ENCODE data around the gene USP25.
A peak's percentile ranks its signal among the peaks of the same experiment; 100 is the strongest.
"Not testable (repeated sequence)": the region's sequence is repeated elsewhere in the genome, so short reads cannot be mapped to it uniquely, and the experiment has no call there.

Gene USP25

DNA sequence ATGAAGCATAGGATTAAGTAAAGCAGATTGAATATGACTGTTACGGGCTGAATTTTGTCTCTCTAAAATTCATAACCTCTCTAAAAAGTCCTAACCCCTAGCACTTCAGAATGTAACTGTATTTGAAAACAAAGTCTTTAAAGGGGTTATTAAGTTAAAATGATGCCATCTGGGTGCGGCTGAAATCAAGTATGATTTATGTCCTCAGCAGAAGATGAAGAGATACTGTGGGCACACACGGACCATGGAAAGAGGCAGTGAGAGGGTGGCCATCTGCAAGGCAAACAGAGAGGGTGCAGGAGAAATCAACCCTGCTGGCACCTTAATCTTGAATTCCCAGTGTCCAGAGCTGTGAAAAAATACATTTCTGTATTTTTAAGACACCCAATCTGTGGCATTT is 3.8 kb upstream of the USP25 start:
- Histone ChIP-seq H3K4me1 (peaks cover 0 to 6% (median 0%) of the 10 kb centered on the region in 10 experiments; a peak in 1 of 20 replicates), H3K27me3 (no peaks in the 10 kb centered on the region; a peak in 1 of 22 replicates), H3K36me3 (no peaks in the 10 kb centered on the region), H3K27ac (no peak overlapping the region), H3K4me2 (no peak overlapping the region), H3K9ac (no peak overlapping the region), H4K20me1 (peaks cover 0 to 9% (median 7%) of the 10 kb centered on the region in 11 experiments; a peak in 11 of 22 replicates), H3K4me3 (no peak overlapping the region), H3K9me3 (replicated peaks in 1 of 11) (no peaks in the 10 kb centered on the region)
- TF ChIP-seq Cebpa-rat (IDR thresholded peaks at IDR 0.05): no peak

- no peak overlapping the region for H3K4me2 ChIP-seq
- no peaks in the 10 kb centered on the region; a peak in 1 of 22 replicates for H3K27me3 ChIP-seq
- no peaks in the 10 kb centered on the region for H3K9me3 ChIP-seq (replicated peaks in 1 of 11)
- H3K4me1 ChIP-seq: peaks cover under 1 to 17% (median 8%) of the 10 kb centered on the region in 10 experiments; a peak in 19 of 20 replicates
- H3K36me3 ChIP-seq: no peaks in the 10 kb centered on the region
- H3K27ac ChIP-seq: no peak overlapping the region
- no peak overlapping the region for H3K9ac ChIP-seq
- no peak overlapping the region for H3K4me3 ChIP-seq
- TF ChIP-seq Cebpa-rat (IDR thresholded peaks at IDR 0.05): no peak
- H4K20me1 ChIP-seq: peaks cover 3 to 26% (median 18%) of the 10 kb centered on the region in 11 experiments; a peak in 15 of 22 replicates
These were observed 1.7 kb upstream of the USP25 start for GRCh38 chr21:15728046-15728445.

- Histone ChIP-seq H3K9ac (peak overlapping the region; percentile 51 to 98 (median 96)), H3K4me1 (peaks cover 3 to 27% (median 13%) of the 10 kb centered on the region in 10 experiments), H3K27ac (peak overlapping the region in 4 of 11 experiments; percentile 20 to 97 (median 96); a peak in 8 of 22 replicates), H3K4me3 (peak overlapping the region; percentile 74 to 98 (median 92)), H3K4me2 (peak overlapping the region; percentile 67 to 89 (median 80)), H3K27me3 (no peaks in the 10 kb centered on the region; a peak in 1 of 22 replicates), H4K20me1 (peaks cover 3 to 38% (median 25%) of the 10 kb centered on the region in 11 experiments; a peak in 16 of 22 replicates), H3K36me3 (peaks cover 0 to 12% (median 0%) of the 10 kb centered on the region in 11 experiments; a peak in 2 of 22 replicates), H3K9me3 (replicated peaks in 1 of 11) (peaks cover 0 to 8% (median 0%) of the 10 kb centered on the region in 11 experiments; a peak in 3 of 22 replicates)
- TF ChIP-seq Cebpa-rat (IDR thresholded peaks at IDR 0.05): no peak
These were observed 472 bp upstream of the USP25 start for GRCh38 chr21:15729346-15729673.

- Histone ChIP-seq H3K4me1 (peaks cover 3 to 32% (median 18%) of the 10 kb centered on the region in 10 experiments), H3K9me3 (replicated peaks in 1 of 11) (peaks cover 0 to 17% (median 10%) of the 10 kb centered on the region in 11 experiments; a peak in 14 of 22 replicates), H3K36me3 (peaks cover 0 to 25% (median 5%) of the 10 kb centered on the region in 11 experiments; a peak in 7 of 22 replicates), H3K27ac (peak overlapping the region; percentile 92 to 98 (median 96)), H3K9ac (peak overlapping the region; percentile 95 to 98 (median 96)), H3K4me3 (peak overlapping the region; percentile 74 to 98 (median 92)), H3K27me3 (no peaks in the 10 kb centered on the region; a peak in 1 of 22 replicates), H3K4me2 (peak overlapping the region; percentile 81 to 100 (median 89)), H4K20me1 (peaks cover 3 to 48% (median 26%) of the 10 kb centered on the region in 11 experiments; a peak in 16 of 22 replicates)
- TF ChIP-seq Cebpa-rat (IDR thresholded peaks at IDR 0.05): no peak
These were observed 881 bp downstream of the USP25 start for GRCh38 chr21:15730484-15731242.

- Histone ChIP-seq H3K27ac (peak overlapping the region in 10 of 11 experiments; percentile 92 to 98 (median 96); a peak in 18 of 22 replicates), H3K4me2 (peak overlapping the region; percentile 81 to 100 (median 89))
These were observed 1.4 kb downstream of the USP25 start for GRCh38 chr21:15731243-15731613.

DNA sequence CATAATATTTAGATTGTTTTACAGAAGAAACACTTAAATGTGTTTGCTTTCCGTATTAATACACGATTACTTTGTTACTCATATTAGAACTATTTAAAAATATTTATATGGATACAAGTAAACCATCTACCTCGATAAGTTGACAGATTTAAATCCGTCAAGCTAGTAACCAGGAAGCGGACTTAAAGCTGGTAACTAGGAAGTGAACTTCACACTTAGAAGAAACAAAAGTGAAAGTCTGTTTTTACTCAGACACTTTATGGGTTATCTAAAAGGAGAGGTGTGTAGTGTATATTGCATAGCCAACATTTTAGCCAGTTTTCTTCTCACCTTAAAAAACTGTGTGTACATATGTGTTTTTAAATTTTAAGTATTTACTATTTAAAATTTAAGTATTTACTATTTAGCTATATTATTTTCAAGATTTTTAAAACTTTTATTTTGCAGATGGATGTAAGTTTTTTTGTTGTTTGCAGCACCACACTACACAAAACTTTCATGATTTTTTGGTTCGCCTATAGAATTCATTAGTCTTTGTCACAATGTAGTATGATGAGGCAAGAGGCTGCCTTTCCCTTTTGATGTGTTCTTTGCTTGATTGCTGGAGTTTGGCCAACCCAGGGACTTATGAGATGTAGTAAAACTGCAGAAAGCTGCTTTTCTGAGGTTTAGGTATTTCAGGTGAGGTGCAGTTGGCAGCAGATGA is 2.7 kb downstream of the USP25 start:
- TF ChIP-seq Cebpa-rat (IDR thresholded peaks at IDR 0.05): no peak
- Histone ChIP-seq H3K36me3 (peaks cover 0 to 33% (median 9%) of the 10 kb centered on the region in 11 experiments; a peak in 12 of 22 replicates), H4K20me1 (peaks cover 4 to 57% (median 26%) of the 10 kb centered on the region in 11 experiments; a peak in 17 of 22 replicates), H3K27ac (peak overlapping the region in 8 of 11 experiments; percentile 25 to 96 (median 36); a peak in 10 of 22 replicates), H3K27me3 (no peaks in the 10 kb centered on the region; a peak in 1 of 22 replicates), H3K9me3 (replicated peaks in 1 of 11) (peaks cover 0 to 32% (median 26%) of the 10 kb centered on the region in 11 experiments; a peak in 18 of 22 replicates), H3K4me3 (peak overlapping the region; percentile 74 to 98 (median 92)), H3K4me2 (peak overlapping the region; percentile 81 to 100 (median 89)), H3K9ac (peak overlapping the region in 9 of 11 experiments; percentile 57 to 98 (median 96); a peak in 14 of 22 replicates), H3K4me1 (peaks cover 3 to 39% (median 21%) of the 10 kb centered on the region in 10 experiments)

More at GRCh38 chr21:15731243-15731613, 1.4 kb downstream of the USP25 start:
- Histone ChIP-seq H3K36me3 (peaks cover 0 to 30% (median 8%) of the 10 kb centered on the region in 11 experiments; a peak in 11 of 22 replicates), H3K4me3 (peak overlapping the region; percentile 74 to 98 (median 92)), H4K20me1 (peaks cover 4 to 52% (median 26%) of the 10 kb centered on the region in 11 experiments; a peak in 17 of 22 replicates), H3K4me1 (peaks cover 3 to 38% (median 21%) of the 10 kb centered on the region in 10 experiments), H3K9me3 (replicated peaks in 1 of 11) (peaks cover 0 to 21% (median 15%) of the 10 kb centered on the region in 11 experiments; a peak in 18 of 22 replicates), H3K27me3 (no peaks in the 10 kb centered on the region; a peak in 1 of 22 replicates), H3K9ac (peak overlapping the region; percentile 95 to 98 (median 96))
- TF ChIP-seq Cebpa-rat (IDR thresholded peaks at IDR 0.05): no peak

DNA sequence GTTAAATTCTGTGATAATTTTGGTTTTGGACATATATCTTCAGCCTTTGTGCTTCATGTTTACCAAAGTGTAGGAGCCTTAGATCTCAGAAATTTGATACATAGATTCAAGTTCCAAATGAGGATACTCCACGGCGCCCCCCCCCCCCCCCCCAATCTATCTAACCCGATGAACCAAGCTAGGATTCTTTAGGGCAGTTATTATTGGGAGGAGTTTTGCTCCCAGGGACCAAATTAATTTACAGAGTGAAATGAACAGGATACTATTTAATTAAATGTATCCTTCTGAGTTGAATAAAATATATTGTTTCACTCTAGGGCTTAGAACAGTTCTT is 3.2 kb downstream of the USP25 start:
- TF ChIP-seq Cebpa-rat (IDR thresholded peaks at IDR 0.05): no peak
- H3K9ac ChIP-seq: peak overlapping the region in 8 of 11 experiments; percentile 39 to 97 (median 76); a peak in 13 of 22 replicates
- no peaks in the 10 kb centered on the region; a peak in 1 of 22 replicates for H3K27me3 ChIP-seq
- peaks cover 3 to 43% (median 21%) of the 10 kb centered on the region in 10 experiments for H3K4me1 ChIP-seq
- H3K27ac ChIP-seq: peak overlapping the region in 7 of 11 experiments; percentile 25 to 96 (median 36); a peak in 9 of 22 replicates
- peak overlapping the region; percentile 74 to 98 (median 92); a peak in 18 of 20 replicates for H3K4me3 ChIP-seq
- H4K20me1 ChIP-seq: peaks cover 4 to 62% (median 26%) of the 10 kb centered on the region in 11 experiments; a peak in 17 of 22 replicates
- peaks cover 0 to 37% (median 31%) of the 10 kb centered on the region in 11 experiments; a peak in 18 of 22 replicates for H3K9me3 ChIP-seq (replicated peaks in 1 of 11)
- peaks cover 0 to 33% (median 12%) of the 10 kb centered on the region in 11 experiments; a peak in 12 of 22 replicates for H3K36me3 ChIP-seq
- H3K4me2 ChIP-seq: peak overlapping the region; percentile 81 to 100 (median 89)

DNA sequence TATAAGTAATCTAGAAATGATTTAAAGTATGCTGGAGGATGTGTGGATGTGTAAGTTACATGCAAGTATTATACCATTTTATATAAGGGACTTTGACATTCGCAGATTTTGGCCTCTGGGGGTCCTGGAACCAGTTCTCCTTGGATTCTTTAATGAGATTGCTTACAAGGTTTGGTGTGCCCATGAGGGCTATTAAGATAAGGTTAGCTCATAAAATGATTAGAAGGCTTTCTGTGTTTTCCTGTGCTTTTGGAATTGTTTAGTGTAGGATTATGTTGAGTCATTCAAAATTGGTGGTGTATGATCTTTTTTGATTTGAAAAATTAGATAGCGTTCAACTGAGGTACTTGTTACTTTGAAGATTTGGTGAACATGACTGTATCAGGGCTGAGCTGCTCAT is 5.6 kb downstream of the USP25 start:
- Histone ChIP-seq H3K27ac (no peak overlapping the region), H3K4me3 (no peak overlapping the region), H3K9ac (no peak overlapping the region), H3K4me1 (peaks cover 3 to 65% (median 21%) of the 10 kb centered on the region in 10 experiments), H3K36me3 (peaks cover 0 to 37% (median 12%) of the 10 kb centered on the region in 11 experiments; a peak in 14 of 22 replicates), H3K4me2 (peak overlapping the region in 2 of 11 experiments; percentile 70 to 81; a peak in 3 of 22 replicates), H3K27me3 (no peaks in the 10 kb centered on the region), H4K20me1 (peaks cover 10 to 86% (median 47%) of the 10 kb centered on the region in 11 experiments; a peak in 19 of 22 replicates), H3K9me3 (replicated peaks in 1 of 11) (peaks cover 0 to 51% (median 34%) of the 10 kb centered on the region in 11 experiments; a peak in 18 of 22 replicates)
- no peak for TF ChIP-seq Cebpa-rat (IDR thresholded peaks at IDR 0.05)

DNA sequence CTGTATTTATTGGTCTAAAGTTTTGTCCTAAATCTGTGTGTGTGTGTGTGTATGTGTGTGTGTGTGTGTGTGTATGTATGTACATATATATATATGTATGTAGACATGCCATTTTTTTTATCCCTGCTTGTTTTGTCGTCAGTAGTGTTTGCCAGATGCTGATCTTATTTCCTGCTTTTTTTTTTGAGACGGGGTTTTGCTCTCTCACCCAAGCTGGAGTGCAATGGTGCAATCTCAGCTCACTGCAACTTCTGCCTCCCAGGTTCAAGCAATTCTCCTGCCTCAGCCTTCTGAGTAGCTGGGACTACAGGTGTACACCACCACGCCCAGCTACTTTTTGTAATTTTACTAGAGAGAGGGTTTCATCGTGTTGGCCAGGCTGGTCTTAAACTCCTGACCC is 6.1 kb downstream of the USP25 start:
- peaks cover 10 to 91% (median 48%) of the 10 kb centered on the region in 11 experiments; a peak in 19 of 22 replicates for H4K20me1 ChIP-seq
- H3K27ac ChIP-seq, H3K9ac ChIP-seq, H3K27me3 ChIP-seq: not testable (repeated sequence)
- H3K4me3 ChIP-seq: peak overlapping the region in 1 of 10 experiments; percentile 16; a peak in 1 of 20 replicates
- peaks cover 0 to 55% (median 37%) of the 10 kb centered on the region in 11 experiments; a peak in 18 of 22 replicates for H3K9me3 ChIP-seq (replicated peaks in 1 of 11)
- peaks cover 0 to 42% (median 13%) of the 10 kb centered on the region in 11 experiments; a peak in 14 of 22 replicates for H3K36me3 ChIP-seq
- peak overlapping the region in 3 of 11 experiments; percentile 29 to 81 (median 70); a peak in 5 of 22 replicates for H3K4me2 ChIP-seq
- peaks cover 3 to 70% (median 21%) of the 10 kb centered on the region in 10 experiments for H3K4me1 ChIP-seq

DNA sequence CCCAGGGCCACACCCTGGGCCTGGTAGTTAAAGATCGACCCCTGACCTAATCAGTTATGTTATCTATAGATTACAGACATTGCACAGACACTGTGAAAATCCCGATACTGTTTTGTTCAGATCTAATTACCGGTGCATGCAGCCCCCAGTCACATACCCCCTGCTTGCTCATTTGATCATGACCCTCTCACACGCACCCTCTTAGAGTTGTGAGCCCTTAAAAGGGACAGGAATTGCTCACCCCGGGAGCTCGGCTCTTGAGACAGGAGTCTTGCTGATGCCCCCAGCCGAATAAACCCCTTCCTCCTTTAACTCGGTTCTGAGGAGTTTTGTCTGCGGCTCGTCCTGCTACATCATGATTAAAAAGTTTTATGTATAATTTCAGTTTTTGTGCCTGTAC is 9.0 kb downstream of the USP25 start:
- Histone ChIP-seq H3K36me3 (peaks cover 15 to 64% (median 32%) of the 10 kb centered on the region in 11 experiments), H3K4me1 (peaks cover 0 to 83% (median 0%) of the 10 kb centered on the region in 10 experiments; a peak in 8 of 20 replicates), H3K4me2 (peak overlapping the region in 2 of 11 experiments; percentile 15 to 22; a peak in 2 of 22 replicates), H4K20me1 (peaks cover 6 to 98% (median 42%) of the 10 kb centered on the region in 11 experiments; a peak in 19 of 22 replicates), H3K9me3 (replicated peaks in 1 of 11) (peaks cover 0 to 82% (median 64%) of the 10 kb centered on the region in 11 experiments; a peak in 20 of 22 replicates)
- not testable (repeated sequence) for H3K4me3 ChIP-seq, H3K27me3 ChIP-seq, H3K9ac ChIP-seq, H3K27ac ChIP-seq

Data from BLaER1 treated with 17β-estradiol and CSF1 and Interleukin-3, amounts not matched to agents 10 nM and 100 nM (cell line).